AG04449 (cell line): ENCODE measurements around the gene ASTE1.

Experiments used
- CTCF ChIA-PET: fragments of 350-600 bp; formaldehyde crosslinking; extraction: SDS; loops from one replicate; lab custom pipeline; 2021; ENCODE audit warnings: antibody characterized with exemption; lab: Yijun Ruan, JAX
- POLR2A ChIA-PET: fragments of 400-600, 350-600 bp; formaldehyde crosslinking; extraction: SDS; loops from one replicate; lab custom pipeline; 2020; ENCODE audit warnings: antibody characterized with exemption, inconsistent platforms; lab: Yijun Ruan, JAX
- DNase-seq: peaks from one replicate; pipeline ENCODE4 v3.0.0-alpha.2; 2010; ENCODE audit warnings: low read depth, low spot score
- H3K4me3 ChIP-seq: 2 replicates; pipeline ENCODE4 v1.5.1; 2011; ENCODE audit warnings: low read depth, mild to moderate bottlenecking, control low read depth, low read length
- CTCF ChIP-seq: IDR thresholded peaks from one replicate; pipeline ENCODE4 v1.5.1; 2011; ENCODE audit warnings: mild to moderate bottlenecking, moderate library complexity, low read length, control low read depth, inconsistent platforms; ENCODE audit not compliant: insufficient read depth; ENCODE audit errors: missing control alignments

The ASTE1 gene

GRCh38 chr3:130971208-130971607 lies 55.4 kb downstream of the ASTE1 start:
- TF ChIP-seq CTCF, result no peak
- CTCF ChIA-PET, result no interaction called here
- POLR2A ChIA-PET, result no interaction called here
- H3K4me3 ChIP-seq, result no peak overlapping the region
- DNase-seq, result no peak

GRCh38 chr3:130969621-130970020 lies 57.0 kb downstream of the ASTE1 start:
- TF ChIP-seq CTCF, result no peak
- ChIA-PET CTCF (no interaction called here), POLR2A (no interaction called here)
- H3K4me3 ChIP-seq, result no peak overlapping the region
- DNase-seq, result no peak

GRCh38 chr3:130968221-130968620 lies 58.4 kb downstream of the ASTE1 start:
- POLR2A ChIA-PET, result no interaction called here
- DNase-seq, result no peak
- CTCF ChIA-PET, result no interaction called here
- no peak overlapping the region for H3K4me3 ChIP-seq
- no peak for TF ChIP-seq CTCF

- ChIA-PET CTCF (interaction anchor here (1.1 kb wide), 1 partner anchor 74 kb away, joined by 4 read pairs; no protein-coding TSS in a partner anchor), POLR2A (no interaction called here)
- H3K4me3 ChIP-seq, result no peak overlapping the region
- no peak for DNase-seq
- TF ChIP-seq CTCF, result no peak
These were observed 59.3 kb downstream of the ASTE1 start for GRCh38 chr3:130967281-130967680.

- ChIA-PET POLR2A (no interaction called here), CTCF (interaction anchor here (1.8 kb wide), 1 partner anchor 11 kb away, joined by 5 read pairs; no protein-coding TSS in a partner anchor)
- TF ChIP-seq CTCF, result no peak
- H3K4me3 ChIP-seq, result no peak overlapping the region
- peak; percentile 79 for DNase-seq
These were observed 62.7 kb downstream of the ASTE1 start for GRCh38 chr3:130963878-130964277.
